ENCODE measurements around the gene KIRREL1.

The KIRREL1 gene

GRCh38 chr1:158113759-158114127, 120.3 kb downstream of the KIRREL1 start:
- DNase-seq (ENCODE audit: low read depth), result no peak
- TF ChIP-seq, protein P1, sequence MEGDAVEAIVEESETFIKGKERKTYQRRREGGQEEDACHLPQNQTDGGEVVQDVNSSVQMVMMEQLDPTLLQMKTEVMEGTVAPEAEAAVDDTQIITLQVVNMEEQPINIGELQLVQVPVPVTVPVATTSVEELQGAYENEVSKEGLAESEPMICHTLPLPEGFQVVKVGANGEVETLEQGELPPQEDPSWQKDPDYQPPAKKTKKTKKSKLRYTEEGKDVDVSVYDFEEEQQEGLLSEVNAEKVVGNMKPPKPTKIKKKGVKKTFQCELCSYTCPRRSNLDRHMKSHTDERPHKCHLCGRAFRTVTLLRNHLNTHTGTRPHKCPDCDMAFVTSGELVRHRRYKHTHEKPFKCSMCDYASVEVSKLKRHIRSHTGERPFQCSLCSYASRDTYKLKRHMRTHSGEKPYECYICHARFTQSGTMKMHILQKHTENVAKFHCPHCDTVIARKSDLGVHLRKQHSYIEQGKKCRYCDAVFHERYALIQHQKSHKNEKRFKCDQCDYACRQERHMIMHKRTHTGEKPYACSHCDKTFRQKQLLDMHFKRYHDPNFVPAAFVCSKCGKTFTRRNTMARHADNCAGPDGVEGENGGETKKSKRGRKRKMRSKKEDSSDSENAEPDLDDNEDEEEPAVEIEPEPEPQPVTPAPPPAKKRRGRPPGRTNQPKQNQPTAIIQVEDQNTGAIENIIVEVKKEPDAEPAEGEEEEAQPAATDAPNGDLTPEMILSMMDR (IDR thresholded peaks at IDR 0.05; ENCODE audit: insufficient read depth, low read depth, low read length, missing control alignments), result no peak
- H3K4me3 ChIP-seq (ENCODE audit: low read depth, low read length), result no peak overlapping the region

DNA sequence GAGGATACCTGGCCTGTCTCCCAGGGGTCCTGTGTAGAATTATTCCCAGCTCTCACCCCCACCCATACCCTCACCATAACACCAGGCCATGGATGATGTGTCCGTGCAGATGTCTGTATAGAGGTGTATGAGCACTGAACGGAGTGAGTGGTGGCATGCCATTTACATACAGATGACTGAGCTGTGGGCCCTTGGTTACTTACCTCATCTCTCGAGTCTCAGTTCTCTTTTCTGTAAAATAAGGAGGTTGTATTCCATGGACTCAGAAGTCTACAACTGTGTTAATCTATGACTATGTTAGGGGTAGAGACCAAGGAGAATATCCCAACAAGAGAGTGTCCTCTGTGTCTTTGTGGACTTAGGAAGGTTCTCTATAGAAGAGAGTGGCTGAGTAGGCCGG, 121.7 kb downstream of the KIRREL1 start:
- TF ChIP-seq, protein P1 (IDR thresholded peaks at IDR 0.05; ENCODE audit: insufficient read depth, low read depth, low read length, missing control alignments), result no peak
- DNase-seq (ENCODE audit: low read depth), result peak; percentile 11
- no peak overlapping the region for H3K4me3 ChIP-seq (ENCODE audit: low read depth, low read length)

GRCh38 chr1:158116311-158117167, 123.1 kb downstream of the KIRREL1 start:
- DNase-seq (ENCODE audit: low read depth), result no peak
- no peak overlapping the region for H3K4me3 ChIP-seq (ENCODE audit: low read depth, low read length)
- TF ChIP-seq, protein P1 (IDR thresholded peaks at IDR 0.05; ENCODE audit: insufficient read depth, low read depth, low read length, missing control alignments), result no peak

DNA sequence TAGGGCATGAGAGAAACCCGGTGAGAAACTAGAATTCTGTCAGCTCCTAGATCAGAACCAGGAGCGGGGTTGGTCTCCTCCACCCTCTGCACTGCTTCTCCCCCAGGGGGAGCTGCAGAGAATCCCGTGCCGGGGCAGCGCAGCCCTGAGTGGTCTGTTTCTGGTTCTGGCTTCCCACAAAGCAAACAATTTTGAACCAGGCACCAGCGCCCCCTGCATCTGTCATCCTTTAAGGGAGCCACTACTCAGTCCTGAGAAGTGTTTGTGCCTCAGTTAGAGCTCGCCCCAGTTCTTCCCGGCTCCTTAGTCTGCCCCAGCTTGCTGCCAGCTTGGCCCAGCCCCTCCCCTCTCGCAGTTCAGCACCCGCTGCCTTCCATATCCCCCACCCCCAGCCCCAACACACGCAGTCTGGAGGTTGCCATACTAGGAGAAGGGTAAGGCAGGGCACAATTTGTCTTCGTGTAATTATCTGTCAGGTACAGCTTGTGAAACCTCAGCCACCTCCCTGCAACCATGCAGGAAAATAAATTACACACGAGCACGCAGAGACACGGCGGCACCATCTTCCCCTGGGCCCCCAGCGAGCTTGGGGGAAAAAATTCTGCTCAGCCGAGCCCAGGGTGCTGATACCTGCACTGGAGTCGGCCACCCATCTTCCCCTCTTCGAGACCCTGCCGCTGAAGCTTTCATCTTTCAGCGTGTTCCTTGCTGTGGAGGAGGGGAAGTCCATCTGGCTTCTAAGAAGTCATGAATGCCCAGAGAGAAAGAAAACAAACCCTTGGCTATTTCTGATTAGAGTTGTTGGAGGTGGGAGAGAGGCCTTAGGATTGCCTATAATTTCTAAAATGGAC, 124.6 kb downstream of the KIRREL1 start:
- TF ChIP-seq, protein P1 (IDR thresholded peaks at IDR 0.05; ENCODE audit: insufficient read depth, low read depth, low read length, missing control alignments), result peak; percentile 45
- H3K4me3 ChIP-seq (ENCODE audit: low read depth, low read length), result no peak overlapping the region
- DNase-seq (ENCODE audit: low read depth), result peak; percentile 4

GRCh38 chr1:158118713-158119402, 125.4 kb downstream of the KIRREL1 start:
- TF ChIP-seq, protein P1 (IDR thresholded peaks at IDR 0.05; ENCODE audit: insufficient read depth, low read depth, low read length, missing control alignments), result no peak
- no peak overlapping the region for H3K4me3 ChIP-seq (ENCODE audit: low read depth, low read length)
- DNase-seq (ENCODE audit: low read depth), result no peak

GRCh38 chr1:158119976-158120653, 126.7 kb downstream of the KIRREL1 start:
- H3K4me3 ChIP-seq (ENCODE audit: low read depth, low read length), result no peak overlapping the region
- DNase-seq (ENCODE audit: low read depth), result no peak
- TF ChIP-seq, protein P1 (IDR thresholded peaks at IDR 0.05; ENCODE audit: insufficient read depth, low read depth, low read length, missing control alignments), result no peak

Data from GM12865 (cell line).